Common myeloid progenitor, CD34-positive (primary cell): Measurements from ENCODE around the gene ATXN7L3B.

Experiments
- CTCF ChIA-PET: fragments of 350-600 bp; sonication (Branson Sonifier 250); formaldehyde crosslinking; loops from one replicate; lab custom pipeline; 2021; ENCODE audit warnings: antibody characterized with exemption; lab: Charles Lee
- POLR2A ChIA-PET: fragments of 350-600 bp; sonication (Branson Sonifier 250); formaldehyde crosslinking; loops from one replicate; lab custom pipeline; 2021; ENCODE audit warnings: antibody characterized with exemption; lab: Charles Lee
- DNase-seq, 3 donors: peaks; one replicate each; pipeline versions ENCODE4 v3.0.0 to v3.0.0-alpha.2; 2013
- H3K27ac ChIP-seq, 2 experiments: 1 replicate in 1 of 2; 2 replicates in 1 of 2; pipeline ENCODE4 v1.7.0; 2013; ENCODE audit warnings: inconsistent platforms in 2 of 2, low read length in 2 of 2, mild to moderate bottlenecking in 2 of 2, low read depth in 1 of 2, moderate library complexity in 1 of 2; ENCODE audit not compliant: severe bottlenecking in 2 of 2, insufficient read depth in 1 of 2, poor library complexity in 1 of 2
- H3K27me3 ChIP-seq, 5 experiments: replicated peaks in 2 of 5; 1 replicate in 3 of 5; 2 replicates in 2 of 5; pipeline versions ENCODE4 v1.6.1 to v1.7.0; 2013; ENCODE audit warnings: low read length in 4 of 5, mild to moderate bottlenecking in 2 of 5, moderate library complexity in 2 of 5, inconsistent platforms in 1 of 5; ENCODE audit not compliant: insufficient read depth in 5 of 5, control insufficient read depth in 4 of 5
- H3K36me3 ChIP-seq, 4 experiments: 1 replicate in 2 of 4; 2 replicates in 2 of 4; pipeline versions ENCODE4 v1.6.1 to v1.7.0; 2013; ENCODE audit warnings: low read length in 3 of 4, control low read depth in 1 of 4, mild to moderate bottlenecking in 1 of 4; ENCODE audit not compliant: control insufficient read depth in 4 of 4, insufficient read depth in 4 of 4
- H3K4me1 ChIP-seq, 4 experiments: 1 replicate in 3 of 4; 2 replicates in 1 of 4; pipeline versions ENCODE4 v1.6.1 to v1.7.1; 2013; ENCODE audit warnings: low read length in 3 of 4, mild to moderate bottlenecking in 3 of 4, control low read depth in 1 of 4, inconsistent platforms in 1 of 4, moderate library complexity in 1 of 4; ENCODE audit not compliant: control insufficient read depth in 4 of 4, insufficient read depth in 4 of 4; ENCODE audit errors: control extremely low read depth in 1 of 4
- H3K4me3 ChIP-seq, 7 experiments: 1 replicate in 4 of 7; 2 replicates in 3 of 7; pipeline versions ENCODE4 v1.5.1 to v1.7.0; 2013; ENCODE audit warnings: mild to moderate bottlenecking in 7 of 7, low read length in 6 of 7, moderate library complexity in 6 of 7, inconsistent platforms in 2 of 7, low read depth in 2 of 7, control low read depth in 1 of 7; ENCODE audit not compliant: insufficient read depth in 4 of 7, control insufficient read depth in 1 of 7; ENCODE audit errors: extremely low read depth in 1 of 7
- H3K9me3 ChIP-seq, 5 experiments: 1 replicate in 4 of 5; 2 replicates in 1 of 5; pipeline versions ENCODE4 v1.6.1 to v1.7.1; 2013; ENCODE audit warnings: low read length in 4 of 5, mild to moderate bottlenecking in 2 of 5, inconsistent platforms in 1 of 5, low read depth in 1 of 5, moderate library complexity in 1 of 5; ENCODE audit not compliant: control insufficient read depth in 4 of 5, insufficient read depth in 2 of 5; ENCODE audit errors: control extremely low read depth in 1 of 5
- WGBS: methylation state at CpG from one replicate; pipeline ENCODE4 v1.1.5; 2013; ENCODE audit not compliant: insufficient coverage; 5-methylcytosine and 5-hydroxymethylcytosine counted together

ATXN7L3B gene

DNA sequence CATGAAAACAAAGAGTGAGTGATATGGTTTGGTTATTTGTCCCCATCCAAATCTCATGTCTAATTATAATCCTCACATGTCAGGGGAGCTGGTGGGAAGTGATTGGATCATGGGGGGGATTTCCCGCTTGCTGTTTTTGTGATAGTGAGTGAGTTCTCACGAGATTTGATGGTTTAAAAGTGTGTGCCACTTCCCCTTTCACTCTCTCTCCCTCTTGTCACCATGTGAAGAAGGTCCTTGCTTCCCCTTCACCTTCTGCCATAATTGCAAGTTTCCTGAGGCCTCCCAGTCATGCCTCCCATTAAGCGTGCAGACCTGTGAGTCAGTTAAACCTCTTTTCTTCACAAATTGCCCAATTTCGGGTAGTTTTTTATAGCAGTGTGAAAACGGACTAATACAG, 2.1 kb upstream of the ATXN7L3B start:
- Histone ChIP-seq H3K27me3 (no peaks in the 10 kb centered on the region), H3K4me1 (peaks cover 14 to 32% (median 24%) of the 10 kb centered on the region in 4 experiments), H3K36me3 (peaks cover 1 to 18% (median 4%) of the 10 kb centered on the region in 4 experiments), H3K4me3 (no peak overlapping the region), H3K27ac (no peak overlapping the region), H3K9me3 (no peaks in the 10 kb centered on the region)
- CTCF ChIA-PET: no interaction called here
- POLR2A ChIA-PET: no interaction called here
- WGBS: 100% methylated on average over 1 of the region's 5 CpGs
- DNase-seq: peak in 2 of 3 donors; percentile 84 to 85

DNA sequence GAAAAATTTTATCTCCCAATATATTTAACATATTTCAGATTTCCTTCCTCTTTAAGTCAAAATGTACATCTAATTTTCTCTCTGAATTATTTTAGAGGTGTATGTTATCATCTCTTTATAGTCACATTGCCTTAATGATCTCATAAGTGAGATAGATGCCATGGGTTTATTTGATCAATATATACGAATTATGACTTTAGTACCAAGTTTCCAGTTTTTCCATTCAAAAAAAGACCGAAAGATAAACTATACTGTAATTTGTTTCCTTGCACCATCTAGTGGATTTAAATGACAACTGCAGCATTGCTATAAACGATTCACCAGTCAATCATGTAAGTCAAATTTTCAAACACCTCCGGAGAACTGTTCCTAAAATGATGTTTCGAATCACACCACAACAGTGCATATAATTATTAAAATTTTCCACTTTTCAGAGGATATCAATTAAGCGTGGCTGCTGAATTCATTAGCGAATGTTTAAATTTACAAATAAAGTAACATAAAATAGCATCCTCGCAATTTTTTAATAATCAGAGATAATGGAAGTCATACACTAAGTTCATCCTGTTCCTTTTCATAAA, 419 bp upstream of the ATXN7L3B start:
- 10% methylated on average over 2 of the region's 8 CpGs for WGBS
- Histone ChIP-seq H3K9me3 (no peaks in the 10 kb centered on the region), H3K36me3 (peaks cover 3 to 30% (median 10%) of the 10 kb centered on the region in 4 experiments), H3K27ac (peak overlapping the region; percentile 100), H3K4me1 (peaks cover 25 to 48% (median 34%) of the 10 kb centered on the region in 4 experiments), H3K4me3 (peak overlapping the region; percentile 58 to 95 (median 92)), H3K27me3 (no peaks in the 10 kb centered on the region)
- ChIA-PET CTCF (interaction anchor here (2.5 kb wide), 1 partner anchor 123 kb away, joined by 7 read pairs; no protein-coding TSS in a partner anchor), POLR2A (no interaction called here)
- DNase-seq: peak; percentile 72 to 82 (median 79)

DNA sequence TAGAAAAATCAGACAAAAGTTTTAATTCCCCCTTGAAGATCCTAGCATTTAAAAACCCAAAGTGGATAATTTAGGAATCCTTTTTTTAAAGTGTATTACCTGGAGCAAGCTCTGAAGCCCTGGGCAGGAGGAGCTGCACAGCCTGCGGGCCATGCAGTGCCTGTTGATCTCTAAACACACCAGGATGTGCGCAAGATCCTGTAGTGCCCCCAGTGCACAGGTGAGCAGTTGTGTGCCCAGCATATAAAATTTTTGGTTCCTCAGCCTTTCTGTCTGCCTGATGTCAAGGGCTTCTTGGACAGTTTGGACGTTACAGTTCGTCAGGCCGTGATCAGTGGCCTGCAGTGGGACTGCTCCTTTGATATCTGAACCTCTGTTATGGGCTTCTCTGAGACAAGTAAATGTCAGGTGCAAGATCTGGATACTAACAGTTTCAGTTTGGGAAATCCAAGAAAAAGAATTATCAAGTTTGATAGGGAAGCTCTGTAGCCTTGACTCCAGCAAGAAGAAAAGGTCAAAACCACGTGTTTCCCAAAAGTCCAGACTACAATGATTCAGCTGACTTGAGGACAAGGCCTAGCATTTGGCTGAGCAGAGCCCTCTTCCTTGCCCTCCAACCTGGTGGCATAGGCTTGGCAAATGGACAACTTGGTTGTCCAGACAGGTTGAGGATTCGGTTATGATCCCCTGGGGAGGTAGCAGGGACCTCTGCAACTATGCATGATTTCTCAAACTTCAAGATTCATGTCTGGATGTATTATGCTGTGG, 1.0 kb downstream of the ATXN7L3B start:
- H3K9me3 ChIP-seq: no peaks in the 10 kb centered on the region
- peak overlapping the region; percentile 100 for H3K27ac ChIP-seq
- H3K4me3 ChIP-seq: peak overlapping the region; percentile 1 to 95 (median 92)
- ChIA-PET CTCF (interaction anchor here (2.5 kb wide), 1 partner anchor 124 kb away, joined by 7 read pairs; no protein-coding TSS in a partner anchor), POLR2A (no interaction called here)
- H3K27me3 ChIP-seq: no peaks in the 10 kb centered on the region
- WGBS: 2% methylated on average over 5 of the region's 7 CpGs
- DNase-seq: peak in 2 of 3 donors; percentile 34 to 46
- H3K4me1 ChIP-seq: peaks cover 25 to 57% (median 34%) of the 10 kb centered on the region in 4 experiments
- peaks cover 3 to 30% (median 10%) of the 10 kb centered on the region in 4 experiments for H3K36me3 ChIP-seq

DNA sequence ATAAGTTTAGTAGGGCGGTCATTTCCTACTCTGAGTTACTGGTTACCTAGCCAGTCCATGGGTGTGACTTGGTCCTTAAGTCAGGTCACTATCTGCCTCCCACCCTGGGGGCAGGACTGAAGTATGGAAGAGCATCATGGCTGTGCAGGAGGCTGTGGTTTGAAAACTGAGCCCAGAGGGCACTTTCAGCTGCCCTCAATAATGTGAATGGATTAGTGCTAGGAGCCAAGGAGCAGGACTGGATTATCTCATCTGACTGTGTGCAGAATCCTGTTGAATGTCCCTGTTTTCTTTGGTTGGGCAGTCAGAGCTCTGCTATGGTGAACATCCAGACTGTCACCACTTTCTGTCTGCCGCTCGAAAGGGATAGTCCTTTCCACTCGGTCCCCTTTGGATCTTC, 1.6 kb downstream of the ATXN7L3B start:
- H3K4me1 ChIP-seq: peaks cover 25 to 57% (median 34%) of the 10 kb centered on the region in 4 experiments
- H3K9me3 ChIP-seq: no peaks in the 10 kb centered on the region
- peaks cover 3 to 30% (median 10%) of the 10 kb centered on the region in 4 experiments for H3K36me3 ChIP-seq
- POLR2A ChIA-PET: no interaction called here
- H3K4me3 ChIP-seq: peak overlapping the region in 6 of 7 experiments; percentile 82 to 95 (median 92)
- CTCF ChIA-PET: no interaction called here
- no peaks in the 10 kb centered on the region for H3K27me3 ChIP-seq
- no peak for DNase-seq
- H3K27ac ChIP-seq: peak overlapping the region; percentile 100
- 82% methylated on average over 2 of the region's 4 CpGs for WGBS

DNA sequence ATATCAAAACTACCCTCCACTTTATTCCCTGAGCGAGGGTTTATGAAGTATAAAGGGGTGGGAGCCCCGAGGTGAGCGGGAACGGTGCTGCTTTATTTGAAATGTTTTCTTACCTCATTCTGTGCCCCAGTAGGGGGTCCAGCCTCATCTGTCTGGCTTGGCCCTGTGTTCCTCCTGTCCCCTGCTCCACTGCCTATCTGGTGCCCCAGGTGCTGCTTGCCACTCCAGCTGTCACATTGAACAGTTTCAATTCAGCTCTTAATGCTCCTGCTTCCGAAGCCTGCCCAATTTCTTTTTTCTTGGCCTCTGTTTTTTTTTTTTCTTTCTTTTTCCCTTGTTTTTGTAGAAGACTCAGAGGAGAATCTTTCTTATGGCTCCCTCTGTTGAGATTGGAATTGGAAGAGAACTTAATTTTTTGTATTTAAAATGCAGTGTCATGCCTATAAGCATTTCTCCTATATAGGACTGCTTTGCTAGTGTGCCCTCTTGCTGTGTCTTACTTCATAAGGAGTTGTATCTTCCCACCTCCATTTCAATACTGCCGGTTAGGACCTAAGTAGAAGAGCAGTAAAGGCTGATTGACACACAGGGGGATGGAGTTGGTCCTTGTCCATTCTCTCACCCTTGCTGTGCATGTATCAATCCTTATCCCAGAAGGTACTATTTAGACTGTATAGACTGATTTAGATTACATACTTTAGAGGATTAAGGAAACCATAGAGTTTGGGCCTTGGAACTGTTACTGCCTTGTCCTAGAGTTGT, 2.3 kb downstream of the ATXN7L3B start:
- Histone ChIP-seq H3K27me3 (no peaks in the 10 kb centered on the region), H3K4me1 (peaks cover 25 to 57% (median 34%) of the 10 kb centered on the region in 4 experiments), H3K4me3 (peak overlapping the region in 6 of 7 experiments; percentile 32 to 94 (median 92)), H3K27ac (peak overlapping the region; percentile 100), H3K9me3 (no peaks in the 10 kb centered on the region), H3K36me3 (peaks cover 3 to 30% (median 10%) of the 10 kb centered on the region in 4 experiments)
- CTCF ChIA-PET: no interaction called here
- DNase-seq: peak in 1 of 3 donors; percentile 25
- POLR2A ChIA-PET: no interaction called here
- WGBS: 86% methylated on average over 2 of the region's 6 CpGs

DNA sequence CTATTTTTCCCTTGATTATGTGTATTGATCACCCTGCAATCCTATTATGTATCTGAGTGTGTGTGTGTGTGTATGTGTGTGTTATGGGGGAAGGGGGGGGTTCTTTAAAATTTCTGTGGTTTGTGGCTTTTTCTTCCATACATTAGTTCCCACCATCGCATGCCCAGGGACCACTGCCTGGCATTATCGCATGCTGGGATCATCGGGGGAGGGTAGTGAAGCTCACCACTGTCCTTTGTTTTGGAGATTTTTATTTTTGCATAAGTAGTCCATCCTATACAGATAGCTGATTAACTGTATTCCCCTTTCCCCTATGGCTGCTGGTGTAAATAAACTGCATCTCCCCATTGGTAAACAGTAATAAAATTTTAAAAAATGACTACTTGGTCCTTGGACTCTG, 3.4 kb downstream of the ATXN7L3B start:
- Histone ChIP-seq H3K27ac (peak overlapping the region in 1 of 2 experiments; percentile 43), H3K36me3 (peaks cover 3 to 30% (median 10%) of the 10 kb centered on the region in 4 experiments), H3K9me3 (no peaks in the 10 kb centered on the region), H3K27me3 (no peaks in the 10 kb centered on the region), H3K4me3 (peak overlapping the region in 5 of 7 experiments; percentile 82 to 94 (median 92)), H3K4me1 (peaks cover 25 to 57% (median 32%) of the 10 kb centered on the region in 4 experiments)
- POLR2A ChIA-PET: no interaction called here
- CTCF ChIA-PET: no interaction called here
- no peak for DNase-seq
- no CpG with 5 or more reads among the region's 3 CpGs for WGBS
